ENCODE measurements around the gene COL23A1.

DNA sequence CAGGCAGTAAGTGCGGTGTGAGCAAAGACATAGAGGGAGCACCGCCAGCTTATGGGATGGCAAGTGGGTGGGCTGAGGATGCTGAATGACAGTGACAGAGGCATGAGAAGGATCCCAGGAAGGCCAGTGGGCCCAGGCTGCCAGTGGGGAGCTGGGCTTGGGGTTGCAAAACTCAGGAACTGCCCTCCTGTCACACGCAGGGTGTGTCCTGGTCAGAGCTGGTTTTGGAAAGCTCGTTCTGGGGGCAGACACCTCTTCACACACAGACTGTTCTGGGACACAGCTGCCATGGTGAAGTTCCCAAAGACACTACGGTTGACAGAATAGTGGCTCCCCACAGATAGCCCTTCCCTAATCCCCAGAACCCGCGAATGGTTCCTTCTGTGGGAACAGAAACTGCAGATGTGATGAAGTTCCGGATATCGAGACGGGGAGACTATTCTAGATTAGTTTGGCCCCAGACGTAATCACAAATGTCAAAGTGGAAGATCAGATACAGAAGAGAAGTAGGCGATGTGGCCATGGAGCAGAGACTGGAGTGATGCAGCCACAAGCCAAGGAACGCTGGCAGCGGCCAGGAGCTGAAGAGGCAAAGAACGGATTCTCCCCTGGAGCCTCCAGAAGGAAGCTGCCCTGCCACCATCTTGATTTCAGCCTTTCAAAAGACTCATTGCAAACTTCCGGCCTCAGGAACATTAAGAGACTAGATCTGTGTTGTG lies 159.0 kb downstream of the COL23A1 start:
- TF ChIP-seq EZH2phosphoT487 (IDR thresholded peaks at IDR 0.05; ENCODE audit: low read length) (no peak), CTCF (IDR thresholded peaks at IDR 0.05; ENCODE audit: low read length) (no peak)

Measured in MM.1S (cell line).